ENCODE measurements around the gene NDRG4. TPM values are rescaled to one million over a fixed set of nuclear protein-coding genes. Genes with fewer than 3 reads are reported as not detected.

The NDRG4 gene
- total and polyA plus RNA-seq, 2 of the 13 experiments (the other 11 are each of a cell fraction or from before 2014, with no cell fraction given): 1.7 to 2.7 TPM

GRCh38 chr16:58518980-58519368 lies 19.0 kb downstream of the NDRG4 start:
- CTCF ChIA-PET (ENCODE audit: low intra/inter-chr PET ratio, low total read pairs): no interaction called here
- Histone ChIP-seq H2AFZ (ENCODE audit: low read length) (no peak overlapping the region), H3K4me2 (ENCODE audit: low read depth, low read length) (no peak overlapping the region), H3K4me3 (replicated peaks in 1 of 3; ENCODE audit: insufficient read depth in 1 of 3, low read depth in 2 of 3, low read length in 3 of 3) (no peak overlapping the region), H3K9me3 (ENCODE audit: low read length) (no peaks in the 10 kb centered on the region), H3K27me3 (ENCODE audit: control insufficient read depth in 1 of 2, insufficient read depth in 2 of 2, low read length in 2 of 2) (no peaks in the 10 kb centered on the region), H3K27ac (ENCODE audit: extremely low read length, insufficient read depth, low read length) (no peak overlapping the region), H4K20me1 (ENCODE audit: insufficient read depth, low read length) (peaks cover 12% of the 10 kb centered on the region), H3K9ac (ENCODE audit: insufficient read depth, low read depth, low read length) (no peak overlapping the region), H3K79me2 (ENCODE audit: insufficient read depth, low read length) (peaks cover 5% of the 10 kb centered on the region), H3K4me1 (ENCODE audit: insufficient read depth, low read length) (peaks cover 26% of the 10 kb centered on the region), H3K36me3 (replicated peaks in 1 of 2; ENCODE audit: control insufficient read depth in 1 of 2, insufficient read depth in 2 of 2, low read length in 2 of 2) (peaks cover 26 to 70% of the 10 kb centered on the region in 2 experiments)
- WGBS (ENCODE audit: low lambda C conversion rate): 93% methylated on average over 1 of the region's 1 CpG
- intact Hi-C loops (cut with micrococcal nuclease; ENCODE audit: unreplicated experiment): loop anchor here (10.0 kb wide), 1 partner anchor 46 kb away; no protein-coding TSS in a partner anchor
- FAIRE-seq: no peak
- BruUV-seq (replicated peaks): no TSS peak
- in situ Hi-C loops (cut with HindIII; ENCODE audit: extremely low pct_ligation_motif_present, low pct_unique_long_range_greater_than_20kb): loop anchor here (10.0 kb wide), 1 partner anchor 116 kb away; no protein-coding TSS in a partner anchor
- DNase-seq (ENCODE audit: low spot score): no peak
- TF ChIP-seq RBM22 (optimal IDR thresholded peaks at IDR 0.05; ENCODE audit: low read length) (peak; percentile 73), AFF4 (CRISPR knock-in tag; IDR thresholded peaks at IDR 0.05) (no peak)
- ATAC-seq: no peak
- POLR2A ChIA-PET: interaction anchor here (0.8 kb wide), 1 partner anchor 116 kb away, joined by 3 read pairs; no protein-coding TSS in a partner anchor

GRCh38 chr16:58519707-58520106 lies 19.8 kb downstream of the NDRG4 start:
- H3K4me1 ChIP-seq (ENCODE audit: insufficient read depth, low read length): peaks cover 19% of the 10 kb centered on the region
- FAIRE-seq (no peak), ATAC-seq (no peak), DNase-seq (ENCODE audit: low spot score) (no peak)
- ChIA-PET POLR2A (interaction anchor here (1.7 kb wide), 1 partner anchor 109 kb away, joined by 5 read pairs; the partner anchor contains the start of gene CNOT1), CTCF (ENCODE audit: low intra/inter-chr PET ratio, low total read pairs) (no interaction called here)
- no peak overlapping the region for H3K9ac ChIP-seq (ENCODE audit: insufficient read depth, low read depth, low read length)
- no peak overlapping the region for H3K27ac ChIP-seq (ENCODE audit: extremely low read length, insufficient read depth, low read length)
- in situ Hi-C loops (cut with HindIII; ENCODE audit: extremely low pct_ligation_motif_present, low pct_unique_long_range_greater_than_20kb) (loop anchor here (10.0 kb wide), 1 partner anchor 115 kb away; no protein-coding TSS in a partner anchor), intact Hi-C loops (cut with micrococcal nuclease; ENCODE audit: unreplicated experiment) (loop anchor here (10.0 kb wide), 1 partner anchor 45 kb away; no protein-coding TSS in a partner anchor)
- H3K4me2 ChIP-seq (ENCODE audit: low read depth, low read length): no peak overlapping the region
- TSS peak; percentile 6 for BruUV-seq (replicated peaks)
- no peaks in the 10 kb centered on the region for H3K9me3 ChIP-seq (ENCODE audit: low read length)
- H3K79me2 ChIP-seq (ENCODE audit: insufficient read depth, low read length): peaks cover 5% of the 10 kb centered on the region
- peaks cover 12% of the 10 kb centered on the region for H4K20me1 ChIP-seq (ENCODE audit: insufficient read depth, low read length)
- H3K27me3 ChIP-seq (ENCODE audit: control insufficient read depth in 1 of 2, insufficient read depth in 2 of 2, low read length in 2 of 2): no peaks in the 10 kb centered on the region
- H3K36me3 ChIP-seq (replicated peaks in 1 of 2; ENCODE audit: control insufficient read depth in 1 of 2, insufficient read depth in 2 of 2, low read length in 2 of 2): peaks cover 28 to 78% of the 10 kb centered on the region in 2 experiments
- H3K4me3 ChIP-seq (replicated peaks in 1 of 3; ENCODE audit: insufficient read depth in 1 of 3, low read depth in 2 of 3, low read length in 3 of 3): no peak overlapping the region
- H2AFZ ChIP-seq (ENCODE audit: low read length): no peak overlapping the region
- TF ChIP-seq MLXIP (CRISPR knock-in tag; IDR thresholded peaks at IDR 0.05; ENCODE audit: borderline replicate concordance): no peak
- TF ChIP-seq PRDM10 (CRISPR knock-in tag; IDR thresholded peaks at IDR 0.05; ENCODE audit: low read depth): no peak
- no peak for TF ChIP-seq REPIN1 (CRISPR knock-in tag; IDR thresholded peaks at IDR 0.05; ENCODE audit: borderline replicate concordance, low read depth)
- TF ChIP-seq RBM22 (optimal IDR thresholded peaks at IDR 0.05; ENCODE audit: low read length): peak; percentile 95
- no peak for TF ChIP-seq NFYC (CRISPR knock-in tag; IDR thresholded peaks at IDR 0.05)
